Keratinocyte (primary cell): ENCODE measurements around the gene ADAMTSL5. TPM values are rescaled to one million over a fixed set of nuclear protein-coding genes. Genes with fewer than 3 reads are reported as not detected.
A peak's percentile ranks its signal among the peaks of the same experiment; 100 is the strongest.

Source experiments
- DNase-seq: peaks from one replicate; pipeline ENCODE4 v3.0.0-alpha.2; 2011; ENCODE audit warnings: low read depth, missing footprints, low spot score
- FAIRE-seq: peaks from 2 replicates; lab custom pipeline; 2011; peaks lifted over from hg19 to GRCh38; lab: Jason Lieb, UNC
- H2AFZ ChIP-seq: 2 replicates; pipeline ENCODE4 v1.6.0; 2012; ENCODE audit warnings: low read length, control low read depth, inconsistent platforms; ENCODE audit not compliant: control insufficient read depth
- H3K27ac ChIP-seq: 2 replicates; pipeline ENCODE4 v1.5.1; 2011; ENCODE audit warnings: low read length; ENCODE audit not compliant: control insufficient read depth, insufficient read depth
- H3K27me3 ChIP-seq: 3 replicates; pipeline ENCODE4 v1.6.0; 2011; ENCODE audit warnings: low read length; ENCODE audit not compliant: control insufficient read depth, insufficient read depth; ENCODE audit errors: extremely low read depth
- H3K36me3 ChIP-seq, 2 experiments: 2 replicates in 1 of 2; 3 replicates in 1 of 2; pipeline ENCODE4 v1.5.1; 2011; ENCODE audit warnings: low read length in 2 of 2, mild to moderate bottlenecking in 1 of 2; ENCODE audit not compliant: control insufficient read depth in 2 of 2, insufficient read depth in 2 of 2; ENCODE audit errors: extremely low read depth in 1 of 2
- H3K4me1 ChIP-seq: 3 replicates; pipeline ENCODE4 v1.5.1; 2011; ENCODE audit warnings: low read length; ENCODE audit not compliant: control insufficient read depth, insufficient read depth; ENCODE audit errors: extremely low read depth
- H3K4me2 ChIP-seq: 3 replicates; pipeline ENCODE4 v1.6.0; 2011; ENCODE audit warnings: low read depth, low read length; ENCODE audit not compliant: control insufficient read depth, insufficient read depth; ENCODE audit errors: extremely low read depth
- H3K4me3 ChIP-seq, 3 experiments: fragments of 200-600 bp in 1 of 3; sonication (generic) in 1 of 3; 2 replicates in 2 of 3; 3 replicates in 1 of 3; pipeline ENCODE4 v1.5.1; 2011 to 2016; ENCODE audit warnings: low read length in 3 of 3, mild to moderate bottlenecking in 3 of 3, control low read depth in 2 of 3, inconsistent platforms in 1 of 3, low read depth in 1 of 3, mixed read lengths in 1 of 3, mixed run types in 1 of 3, moderate library complexity in 1 of 3; ENCODE audit not compliant: control insufficient read depth in 2 of 3, insufficient read depth in 2 of 3; ENCODE audit errors: extremely low read depth in 1 of 3
- H3K79me2 ChIP-seq: 2 replicates; pipeline ENCODE4 v1.6.0; 2012; ENCODE audit warnings: low read length; ENCODE audit not compliant: control insufficient read depth, insufficient read depth
- H3K9ac ChIP-seq: 3 replicates; pipeline ENCODE4 v1.6.0; 2011; ENCODE audit warnings: low read length; ENCODE audit not compliant: control insufficient read depth, insufficient read depth; ENCODE audit errors: extremely low read depth
- H3K9me1 ChIP-seq: 3 replicates; pipeline ENCODE4 v1.6.0; 2011; ENCODE audit warnings: low read length; ENCODE audit not compliant: control insufficient read depth, insufficient read depth; ENCODE audit errors: extremely low read depth
- H3K9me3 ChIP-seq: 2 replicates; pipeline ENCODE4 v1.5.1; 2012; ENCODE audit warnings: low read depth, low read length; ENCODE audit not compliant: control insufficient read depth
- H4K20me1 ChIP-seq: 3 replicates; pipeline ENCODE4 v1.6.0; 2011; ENCODE audit warnings: low read length; ENCODE audit not compliant: control insufficient read depth, insufficient read depth; ENCODE audit errors: extremely low read depth
- EZH2 ChIP-seq: IDR thresholded peaks from one replicate; pipeline ENCODE4 v1.6.1; 2012; ENCODE audit warnings: inconsistent platforms, mild to moderate bottlenecking, low read length, moderate library complexity
- dilution Hi-C: fragments of 300-500 bp; cut with MboI; formaldehyde crosslinking; loops from one replicate; pipeline ENCODE4 v1.7.0; 2020; ENCODE audit warnings: low sequenced_read_pairs; ENCODE audit not compliant: extremely low pct_ligation_motif_present
- polyA plus RNA-seq, 5 experiments: library from polyadenylated mRNA; depleted of rRNA in 3 of 5; stranded (reverse) in 3 of 5; stranded (forward) in 1 of 5; unstranded in 1 of 5; fragments of >200 nt; gene quantifications; 1 replicate in 1 of 5; 2 replicates in 3 of 5; 3 replicates in 1 of 5; pipeline versions ENCODE4 v1.2.1 to v1.2.3, GENCODE V29; 2011 to 2012; ENCODE audit warnings: missing spikeins in 2 of 5, low read depth in 1 of 5, low replicate concordance in 1 of 5
- TF ChIP-seq, protein P1 (sequence below), 3 experiments: IDR thresholded peaks in 1 of 3; conservative IDR thresholded peaks in 1 of 3; optimal IDR thresholded peaks in 1 of 3; 2 replicates in 2 of 3; 3 replicates in 1 of 3; pipeline versions ENCODE3 to v1.5.1; 2011; ENCODE audit warnings: low read length in 3 of 3, mild to moderate bottlenecking in 3 of 3, moderate library complexity in 2 of 3, control low read depth in 1 of 3, inconsistent platforms in 1 of 3; ENCODE audit not compliant: insufficient read depth in 2 of 3; ENCODE audit errors: extremely low read depth in 1 of 3

ADAMTSL5 gene
- polyA plus RNA-seq, 1 donor (not counting 4 experiments of a cell fraction or from before 2014, with no cell fraction given) = 4.2 TPM

GRCh38 chr19:1523412-1524286 is 10.8 kb upstream of the ADAMTSL5 start, which contains the start of gene PLK5:
PLK5 (plus strand) TSS chr19:1524077; CDS start chr19:1526997, 2,920 bp downstream.
- no peaks in the 10 kb centered on the region for H3K9me1 ChIP-seq
- H4K20me1 ChIP-seq = peaks cover 2% of the 10 kb centered on the region
- no peaks in the 10 kb centered on the region for H3K36me3 ChIP-seq
- DNase-seq (no peak), FAIRE-seq (no peak)
- TF ChIP-seq, protein P1, sequence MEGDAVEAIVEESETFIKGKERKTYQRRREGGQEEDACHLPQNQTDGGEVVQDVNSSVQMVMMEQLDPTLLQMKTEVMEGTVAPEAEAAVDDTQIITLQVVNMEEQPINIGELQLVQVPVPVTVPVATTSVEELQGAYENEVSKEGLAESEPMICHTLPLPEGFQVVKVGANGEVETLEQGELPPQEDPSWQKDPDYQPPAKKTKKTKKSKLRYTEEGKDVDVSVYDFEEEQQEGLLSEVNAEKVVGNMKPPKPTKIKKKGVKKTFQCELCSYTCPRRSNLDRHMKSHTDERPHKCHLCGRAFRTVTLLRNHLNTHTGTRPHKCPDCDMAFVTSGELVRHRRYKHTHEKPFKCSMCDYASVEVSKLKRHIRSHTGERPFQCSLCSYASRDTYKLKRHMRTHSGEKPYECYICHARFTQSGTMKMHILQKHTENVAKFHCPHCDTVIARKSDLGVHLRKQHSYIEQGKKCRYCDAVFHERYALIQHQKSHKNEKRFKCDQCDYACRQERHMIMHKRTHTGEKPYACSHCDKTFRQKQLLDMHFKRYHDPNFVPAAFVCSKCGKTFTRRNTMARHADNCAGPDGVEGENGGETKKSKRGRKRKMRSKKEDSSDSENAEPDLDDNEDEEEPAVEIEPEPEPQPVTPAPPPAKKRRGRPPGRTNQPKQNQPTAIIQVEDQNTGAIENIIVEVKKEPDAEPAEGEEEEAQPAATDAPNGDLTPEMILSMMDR (optimal IDR thresholded peaks at IDR 0.05 in 1 of 3, IDR thresholded peaks at IDR 0.05 in 1 of 3, conservative IDR thresholded peaks at IDR 0.05 in 1 of 3; ENCODE audit: extremely low read depth in 1 of 3, insufficient read depth in 2 of 3, low read length in 3 of 3) = no peak
- peak; percentile 45 for TF ChIP-seq EZH2
- H3K4me1 ChIP-seq = no peaks in the 10 kb centered on the region
- no peaks in the 10 kb centered on the region for H3K79me2 ChIP-seq
- dilution Hi-C loops = no loop called here
- H3K27me3 ChIP-seq = peaks cover 37% of the 10 kb centered on the region
- no peaks in the 10 kb centered on the region for H3K9me3 ChIP-seq
- no peak within 1 kb of the TSS for H3K4me3 ChIP-seq
- no peak within 1 kb of the TSS for H3K27ac ChIP-seq
- H3K4me2 ChIP-seq = no peak within 1 kb of the TSS
- H3K9ac ChIP-seq = no peak within 1 kb of the TSS
- H2AFZ ChIP-seq = no peak within 1 kb of the TSS

DNA sequence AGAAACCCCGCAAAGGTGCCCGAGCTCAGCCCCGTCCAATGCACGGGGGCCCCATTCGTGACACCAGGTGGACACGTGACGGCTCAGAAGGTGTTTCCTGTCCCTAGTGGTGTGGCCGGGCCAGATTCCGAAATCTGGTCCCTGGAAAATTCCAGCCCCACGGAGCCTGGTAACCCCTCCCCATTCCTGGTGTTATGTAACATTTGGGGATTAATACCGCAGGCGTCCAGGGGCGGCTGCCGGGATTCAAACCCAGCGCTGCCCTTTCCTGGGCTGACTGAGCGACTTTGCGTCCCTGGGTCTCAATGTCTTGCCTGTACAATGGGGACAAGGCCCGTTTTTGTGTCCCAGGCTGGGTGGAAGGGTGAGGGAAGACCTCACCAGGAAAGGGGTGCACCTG is 10.0 kb upstream of the ADAMTSL5 start:
- TF ChIP-seq EZH2 = no peak
- TF ChIP-seq, protein P1 (optimal IDR thresholded peaks at IDR 0.05 in 1 of 3, IDR thresholded peaks at IDR 0.05 in 1 of 3, conservative IDR thresholded peaks at IDR 0.05 in 1 of 3; ENCODE audit: extremely low read depth in 1 of 3, insufficient read depth in 2 of 3, low read length in 3 of 3) = no peak
- Histone ChIP-seq H3K4me3 (no peak overlapping the region), H3K9ac (no peak overlapping the region), H3K27ac (no peak overlapping the region), H3K27me3 (peaks cover 37% of the 10 kb centered on the region), H3K9me3 (no peaks in the 10 kb centered on the region), H3K36me3 (no peaks in the 10 kb centered on the region), H3K4me2 (no peak overlapping the region), H3K9me1 (no peaks in the 10 kb centered on the region), H2AFZ (no peak overlapping the region), H4K20me1 (peaks cover 2% of the 10 kb centered on the region), H3K79me2 (no peaks in the 10 kb centered on the region), H3K4me1 (no peaks in the 10 kb centered on the region)
- FAIRE-seq = no peak
- no peak for DNase-seq
- dilution Hi-C loops = no loop called here
